Islet of Langerhans (tissue), 1 donor: ENCODE data around the gene ZFPM1.

Source experiments
- FAIRE-seq: peaks from one replicate; lab custom pipeline; 2011; peaks lifted over from hg19 to GRCh38; lab: Jason Lieb, UNC

ZFPM1 gene

GRCh38 chr16:88451586-88452481 is 1.2 kb upstream of the ZFPM1 start:
- FAIRE-seq, result no peak

GRCh38 chr16:88452482-88453216 is 431 bp upstream of the ZFPM1 start:
- FAIRE-seq, result no peak

GRCh38 chr16:88453611-88454522 is 787 bp downstream of the ZFPM1 start:
- FAIRE-seq, result no peak

- no peak for FAIRE-seq
These were observed 1.5 kb downstream of the ZFPM1 start for GRCh38 chr16:88454523-88454947.

- no peak for FAIRE-seq
These were observed 2.7 kb downstream of the ZFPM1 start for GRCh38 chr16:88455610-88456355.

GRCh38 chr16:88456356-88457292 is 3.5 kb downstream of the ZFPM1 start:
- FAIRE-seq, result no peak

- no peak for FAIRE-seq
These were observed 5.1 kb downstream of the ZFPM1 start for GRCh38 chr16:88458039-88458772.

GRCh38 chr16:88458773-88459235 is 5.7 kb downstream of the ZFPM1 start:
- FAIRE-seq, result no peak

GRCh38 chr16:88459366-88460073 is 6.4 kb downstream of the ZFPM1 start:
- no peak for FAIRE-seq

GRCh38 chr16:88460496-88461330 is 7.6 kb downstream of the ZFPM1 start:
- FAIRE-seq, result no peak

GRCh38 chr16:88461331-88462269 is 8.5 kb downstream of the ZFPM1 start:
- no peak for FAIRE-seq

- FAIRE-seq, result no peak
These were observed 9.3 kb downstream of the ZFPM1 start for GRCh38 chr16:88462396-88462795.

- no peak for FAIRE-seq
These were observed 10.3 kb downstream of the ZFPM1 start for GRCh38 chr16:88463411-88463810.

- no peak for FAIRE-seq
These were observed 11.6 kb downstream of the ZFPM1 start for GRCh38 chr16:88464447-88465318.

GRCh38 chr16:88465387-88465983 is 12.4 kb downstream of the ZFPM1 start:
- no peak for FAIRE-seq
